ENCODE measurements around the gene NEDD4L.
A peak's percentile ranks its signal among the peaks of the same experiment; 100 is the strongest.
"Not testable (repeated sequence)": the region's sequence is repeated elsewhere in the genome, so short reads cannot be mapped to it uniquely, and the experiment has no call there.

Gene NEDD4L

DNA sequence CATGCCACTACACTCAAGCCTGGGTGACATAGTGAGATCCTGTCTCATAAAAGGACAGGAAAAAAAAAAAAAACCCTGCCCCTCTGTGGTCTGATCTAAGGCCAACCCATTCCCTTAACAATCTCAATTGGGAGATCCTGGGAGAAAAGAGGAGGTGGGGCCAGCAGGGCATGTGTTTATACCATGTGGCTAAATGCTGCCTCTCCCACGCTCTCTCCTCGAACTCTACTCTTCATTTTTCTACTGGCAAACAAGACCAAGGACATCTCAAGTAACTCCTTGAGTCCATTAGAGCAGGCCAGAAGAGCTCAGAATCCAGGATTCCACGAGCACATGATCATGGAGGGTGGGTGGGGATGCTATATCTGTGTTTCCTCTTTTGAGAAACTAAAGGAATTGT, 16.7 kb upstream of the NEDD4L start:
- DNase-seq, result no peak

DNA sequence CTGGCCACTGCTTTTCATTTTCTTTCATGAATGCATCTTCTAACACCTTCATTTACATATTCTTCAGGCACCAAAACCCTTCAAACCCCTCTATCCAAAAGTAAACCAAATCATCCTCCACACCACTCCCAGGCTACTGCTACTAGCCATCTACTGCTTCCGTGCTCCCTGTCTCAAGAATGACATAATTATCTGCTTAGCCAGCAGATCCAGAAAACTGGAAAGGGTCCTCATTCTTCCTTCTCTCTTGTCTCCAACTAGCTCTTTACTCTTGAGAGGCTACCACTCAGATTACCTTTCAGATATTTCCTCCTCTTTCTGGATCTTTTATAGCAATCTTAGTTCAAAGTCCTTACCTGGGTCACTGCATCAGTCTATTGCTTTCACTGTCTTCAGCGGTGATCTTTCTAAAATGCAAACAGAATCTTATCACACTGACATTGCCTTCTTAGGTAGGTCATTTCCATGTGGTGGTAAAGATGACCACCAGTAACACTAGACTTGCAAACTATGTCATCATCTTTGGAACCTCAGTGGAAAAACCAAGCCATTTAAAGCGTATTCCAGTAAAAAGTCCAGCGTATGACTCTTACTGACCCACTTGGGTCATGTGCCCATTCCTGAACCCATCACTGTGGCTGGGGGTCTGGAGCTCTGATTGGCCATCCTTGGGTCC, 15.8 kb upstream of the NEDD4L start:
- DNase-seq, result no peak

DNA sequence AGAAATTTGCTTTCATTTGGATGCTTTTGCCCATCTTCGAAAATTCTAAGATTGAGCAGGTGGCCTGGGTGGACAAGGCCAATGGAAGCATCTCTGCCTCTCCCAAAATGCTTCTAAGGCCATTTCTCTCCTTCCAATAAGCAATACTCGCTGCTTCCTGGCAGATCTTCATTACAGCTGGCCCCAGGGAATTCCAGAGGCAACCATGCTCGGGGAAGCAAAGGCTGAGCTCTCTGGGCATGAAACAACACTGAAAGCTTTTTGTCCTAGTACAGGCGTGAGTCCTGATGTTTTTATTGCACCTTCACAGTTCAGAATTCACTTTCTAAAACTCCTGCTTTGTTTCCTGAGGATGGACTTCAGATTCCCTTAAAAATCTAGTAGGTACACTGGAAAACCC, 11.8 kb upstream of the NEDD4L start:
- DNase-seq, result no peak

DNA sequence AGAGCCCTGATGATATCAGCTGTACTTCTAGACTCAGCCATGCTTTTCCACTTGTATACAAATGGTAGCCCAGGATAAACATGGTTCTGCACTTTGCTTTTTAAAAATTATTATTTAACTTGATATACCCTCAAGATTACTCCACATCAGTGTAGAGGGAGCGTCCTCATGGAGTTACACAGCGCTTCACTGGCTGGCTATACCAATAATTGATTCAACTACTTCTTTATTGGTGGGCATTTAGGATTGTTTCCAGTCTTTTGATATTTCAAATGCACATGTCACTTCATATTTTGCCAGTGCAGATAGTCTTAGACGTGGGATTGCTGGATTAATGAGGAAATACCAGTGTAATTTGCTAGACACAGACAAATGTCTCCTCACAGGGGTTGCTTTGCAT, 10.8 kb upstream of the NEDD4L start:
- DNase-seq, result no peak

DNA sequence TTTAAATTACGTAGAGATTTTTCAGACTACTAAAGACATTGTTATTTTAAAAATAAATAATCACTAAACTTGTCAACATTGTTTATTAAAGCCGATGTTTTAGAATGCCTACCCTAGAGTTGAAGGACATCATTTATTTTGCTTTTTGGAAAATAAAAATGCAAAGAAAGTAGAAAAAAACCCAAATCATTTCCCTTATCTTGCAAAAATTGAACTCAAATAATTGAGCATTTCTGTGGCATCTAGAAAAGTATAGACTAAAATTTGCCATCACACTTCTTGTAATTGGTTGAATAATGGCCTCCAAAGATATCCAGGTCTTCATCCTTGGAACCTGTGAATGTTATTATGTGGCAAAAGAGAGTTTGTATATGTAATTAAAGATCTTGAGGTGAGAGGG, 9.7 kb upstream of the NEDD4L start:
- no peak for DNase-seq

DNA sequence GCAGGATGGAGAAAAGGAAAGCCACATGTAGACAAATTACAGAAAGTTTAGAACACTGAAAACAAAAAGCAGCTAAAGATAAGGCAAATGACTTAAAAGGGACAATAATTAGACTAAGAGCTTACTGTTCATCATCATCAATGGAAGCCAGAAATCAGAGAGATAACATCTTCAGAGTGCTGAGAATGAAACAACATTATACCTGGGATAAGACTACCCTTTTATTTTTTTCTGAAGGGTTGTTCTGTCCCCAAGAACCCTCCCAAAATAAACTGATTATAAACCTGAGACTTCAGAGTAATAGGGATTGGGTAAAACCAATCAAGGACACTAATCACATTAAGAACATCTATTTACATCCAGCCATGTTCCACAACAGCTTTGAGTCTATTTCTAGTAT, 6.9 kb upstream of the NEDD4L start:
- no peak for DNase-seq

DNA sequence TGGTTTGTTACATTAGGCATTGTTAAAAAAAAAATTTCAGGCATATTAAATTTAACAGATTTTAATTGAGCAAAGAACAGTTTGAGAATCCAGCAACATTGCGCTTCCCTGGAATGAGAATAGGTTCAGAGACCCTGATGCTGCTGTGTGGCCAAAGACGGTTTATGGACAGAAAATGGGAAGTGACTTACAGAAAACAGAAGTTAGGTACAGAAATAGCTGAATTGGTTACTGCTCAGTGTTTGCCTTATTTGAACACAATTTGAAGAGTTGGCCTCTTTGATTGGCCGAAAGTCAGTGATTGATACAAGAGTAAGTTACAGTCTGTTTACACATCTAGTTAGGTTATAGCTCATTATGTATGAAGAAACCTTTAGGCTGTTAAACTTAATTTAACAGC, 6.0 kb upstream of the NEDD4L start:
- DNase-seq, result no peak

DNA sequence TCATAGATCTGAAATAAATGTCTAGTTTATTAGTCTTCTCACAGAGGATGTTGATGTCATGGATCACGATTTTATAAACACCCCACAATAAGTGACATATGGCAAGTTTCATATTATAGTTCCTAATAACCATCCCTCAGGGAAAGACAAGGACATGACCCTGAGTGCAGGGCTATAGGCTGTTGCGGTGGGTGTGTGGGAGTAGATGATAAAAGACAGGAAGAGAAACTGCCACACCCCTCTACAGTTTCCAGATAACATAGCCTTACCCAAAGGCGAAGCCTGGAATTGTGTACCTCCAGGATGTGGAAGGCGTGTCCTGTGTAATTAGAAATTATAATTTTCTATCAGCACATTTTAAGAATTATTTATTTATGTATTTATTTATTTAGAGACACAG, 2.4 kb upstream of the NEDD4L start:
- no peak for DNase-seq

DNA sequence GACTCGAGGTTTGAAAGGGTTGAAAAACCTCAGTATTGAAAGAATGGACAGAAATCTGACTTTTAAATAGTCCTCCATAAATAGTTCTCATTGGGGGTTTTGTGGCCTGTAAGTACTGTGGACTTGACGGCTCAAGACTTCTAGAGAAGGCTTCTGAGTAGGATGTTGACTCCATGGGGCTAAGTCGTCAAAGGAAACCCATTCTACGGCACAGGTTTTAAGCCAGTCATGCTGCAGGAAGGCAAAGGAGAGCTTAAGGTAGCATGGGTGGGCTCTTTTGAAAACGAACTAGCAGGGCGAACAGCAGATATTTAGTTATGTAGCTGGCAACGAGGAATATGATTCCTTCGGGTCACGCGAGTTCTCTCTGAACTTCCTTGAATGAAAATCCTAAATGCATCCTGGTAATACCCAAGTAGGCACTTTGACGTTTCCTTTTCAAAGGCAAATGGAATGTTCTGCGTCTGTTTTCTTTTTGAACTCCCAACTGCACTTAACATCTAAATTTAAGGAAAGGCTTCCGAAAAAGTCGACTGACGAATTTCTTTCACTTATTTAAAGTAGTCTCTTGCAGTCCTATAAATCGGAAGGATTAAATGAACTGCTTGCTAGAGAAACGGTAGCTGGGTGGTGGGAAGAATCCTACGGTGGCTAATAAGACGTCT, 1.1 kb upstream of the NEDD4L start:
- DNase-seq, result no peak

DNA sequence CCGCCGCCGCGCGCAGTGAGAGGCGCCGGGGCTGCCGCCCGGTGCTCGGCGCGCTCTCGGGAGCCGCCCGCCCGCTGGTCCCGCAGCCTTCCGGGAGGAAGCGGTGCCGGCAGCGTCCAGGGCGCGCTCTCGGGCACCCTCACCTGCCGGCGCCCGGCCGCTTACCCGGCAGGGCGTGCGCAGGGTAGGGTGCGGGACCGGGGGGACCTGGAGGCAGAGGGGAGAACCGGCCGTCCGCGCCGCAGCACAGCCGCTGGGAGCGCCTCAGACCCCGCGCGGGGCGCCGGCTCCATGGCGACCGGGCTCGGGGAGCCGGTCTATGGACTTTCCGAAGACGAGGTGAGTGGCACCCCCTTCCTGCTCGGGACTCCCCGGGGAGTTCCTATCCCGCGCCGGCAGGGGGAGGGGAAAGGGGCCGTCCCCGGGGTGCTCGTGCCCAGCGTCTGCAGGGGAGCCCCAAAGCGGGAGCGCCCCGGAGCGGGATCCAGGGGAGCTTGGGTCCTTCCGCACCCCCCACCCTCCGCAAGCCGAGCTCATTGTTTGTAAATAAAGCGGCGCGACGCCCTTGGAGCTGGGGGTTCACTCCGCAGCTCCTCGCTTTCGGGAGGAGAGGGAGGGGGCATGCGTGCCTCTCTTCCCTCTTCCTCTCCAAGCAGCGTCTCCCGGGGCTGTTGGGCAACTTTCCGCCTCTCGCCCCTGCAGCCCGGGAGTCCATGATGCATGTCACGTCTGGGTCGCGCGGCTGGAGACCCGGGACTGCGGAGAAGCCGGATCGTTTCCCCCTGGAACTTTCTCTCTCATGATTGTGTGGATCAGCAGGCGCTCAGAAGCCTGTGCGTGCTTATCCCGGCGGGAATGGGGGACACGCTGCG, 580 bp downstream of the NEDD4L start:
- DNase-seq, result peak; percentile 49

DNA sequence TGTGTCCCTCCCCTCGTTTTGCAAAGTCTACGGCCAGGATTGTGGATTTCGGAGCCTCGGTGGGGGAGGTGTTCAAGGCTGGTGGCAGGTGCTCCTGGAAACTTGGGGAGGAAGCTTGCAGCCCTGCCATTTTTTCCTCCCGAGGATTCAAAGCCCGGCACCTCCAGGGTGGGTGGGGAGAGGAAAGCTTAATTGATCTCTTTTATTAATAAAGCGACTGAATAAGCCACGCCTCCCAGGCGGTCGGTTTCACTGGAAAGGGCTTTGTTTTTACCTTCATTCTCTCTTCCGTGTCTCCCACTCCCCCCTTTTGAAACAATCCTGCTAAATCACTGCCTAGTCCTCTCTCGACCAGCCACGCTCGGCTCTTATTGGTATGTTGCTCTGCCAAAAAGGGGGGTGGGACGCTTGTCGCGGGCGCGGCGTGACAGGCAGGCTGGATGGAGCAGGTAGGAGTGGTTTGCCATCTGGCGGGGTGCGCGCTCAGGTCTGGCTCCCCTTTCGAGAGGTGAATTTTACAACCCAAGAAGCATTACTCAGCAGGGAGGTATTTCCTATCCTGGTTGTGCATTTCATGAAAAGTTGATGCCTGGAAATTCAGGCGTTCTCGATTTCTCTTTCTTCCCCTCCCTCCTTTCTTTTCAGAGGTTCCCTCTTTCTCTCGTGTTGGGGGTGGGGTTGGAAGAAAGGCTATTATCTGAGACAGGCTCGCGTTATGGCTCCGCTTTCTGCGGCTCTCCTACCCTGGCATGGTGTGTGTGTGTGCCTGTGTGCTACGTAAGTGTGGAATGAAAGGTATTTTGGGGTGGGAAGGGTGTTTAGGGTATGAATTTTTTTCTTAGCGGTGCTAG, 1.4 kb downstream of the NEDD4L start:
- DNase-seq, result no peak

DNA sequence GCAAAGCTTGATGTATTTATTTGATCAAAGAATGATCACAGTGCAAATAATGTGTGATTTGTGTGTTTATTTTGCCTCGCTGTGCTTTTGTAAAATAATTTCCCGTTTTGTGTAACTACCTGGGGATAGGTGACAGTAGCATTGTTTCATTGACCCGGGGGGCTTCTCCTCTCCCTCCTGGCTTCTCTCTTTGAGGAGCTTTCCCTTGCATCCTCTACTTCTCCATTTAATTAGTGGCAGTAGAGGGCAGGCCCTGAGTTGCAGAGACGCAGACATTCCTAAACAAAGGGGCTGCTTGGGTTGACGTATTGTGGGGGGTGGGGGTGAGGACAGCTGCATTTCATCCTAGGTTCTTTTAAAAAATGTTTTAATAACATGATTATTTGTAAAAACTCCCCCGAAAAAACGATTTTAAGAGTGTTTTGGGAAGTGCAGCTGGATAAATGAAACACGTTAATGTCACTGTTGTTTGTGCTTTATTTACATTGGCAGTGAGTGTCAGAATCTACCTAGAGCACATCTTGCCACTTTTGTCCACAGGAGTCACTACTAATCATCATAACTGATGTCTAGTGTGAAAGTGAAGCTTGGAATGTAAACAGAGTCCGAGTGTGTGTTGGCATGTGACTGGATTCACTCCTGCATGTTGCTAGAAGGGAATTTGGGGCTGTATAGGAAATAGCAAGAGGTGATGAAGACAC, 2.2 kb downstream of the NEDD4L start:
- no peak for DNase-seq

DNA sequence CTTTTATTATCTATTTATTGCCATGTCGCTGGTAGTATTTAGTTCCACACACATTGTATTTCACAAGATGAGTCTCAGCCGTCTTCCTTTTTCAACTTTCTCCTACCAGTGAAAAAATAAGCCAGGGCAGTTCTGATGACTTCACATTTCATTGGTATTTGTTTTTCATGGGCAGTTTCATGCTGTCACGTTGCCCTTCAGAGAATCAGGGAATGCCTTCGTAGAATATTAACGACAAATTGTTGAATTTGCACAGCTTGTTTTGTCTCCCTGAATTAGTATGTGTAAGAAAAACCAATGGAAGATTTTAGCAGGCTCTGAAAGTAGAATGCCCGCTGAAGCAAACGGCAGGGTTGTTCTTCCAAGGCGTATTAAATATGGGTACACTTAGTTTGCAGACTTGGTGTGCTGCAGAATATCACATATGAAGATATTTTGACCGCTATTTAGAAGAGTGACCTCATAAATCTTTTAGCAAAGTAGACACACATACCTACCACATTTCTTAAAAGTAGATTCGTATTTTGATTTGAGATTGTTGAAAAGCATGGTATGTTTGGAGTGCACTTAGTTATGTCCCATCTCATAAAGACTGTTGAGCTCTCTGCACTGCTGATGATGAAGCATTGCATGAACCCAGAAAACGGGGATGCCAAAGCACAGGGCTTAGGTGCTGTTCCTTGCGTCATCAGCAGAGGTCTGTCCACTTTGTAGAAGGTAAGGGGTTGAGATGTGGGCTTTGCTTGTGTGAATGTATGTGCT, 2.9 kb downstream of the NEDD4L start:
- DNase-seq, result no peak

DNA sequence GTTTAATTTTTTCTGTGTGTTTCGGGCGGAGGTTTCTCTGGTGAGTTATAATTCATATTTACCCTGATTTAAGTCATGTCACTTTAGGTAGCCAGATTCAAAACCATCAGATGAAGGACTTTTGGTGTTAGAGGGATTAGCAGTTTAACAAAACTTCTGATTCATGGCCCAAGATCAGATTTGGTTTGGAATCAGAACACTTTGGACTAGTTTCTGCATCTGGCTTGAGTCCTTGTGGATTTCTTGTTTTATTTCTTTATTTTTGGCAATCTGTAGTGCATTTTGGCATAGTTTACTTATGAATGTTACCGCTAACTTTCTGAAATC, 3.5 kb downstream of the NEDD4L start:
- DNase-seq, result no peak

DNA sequence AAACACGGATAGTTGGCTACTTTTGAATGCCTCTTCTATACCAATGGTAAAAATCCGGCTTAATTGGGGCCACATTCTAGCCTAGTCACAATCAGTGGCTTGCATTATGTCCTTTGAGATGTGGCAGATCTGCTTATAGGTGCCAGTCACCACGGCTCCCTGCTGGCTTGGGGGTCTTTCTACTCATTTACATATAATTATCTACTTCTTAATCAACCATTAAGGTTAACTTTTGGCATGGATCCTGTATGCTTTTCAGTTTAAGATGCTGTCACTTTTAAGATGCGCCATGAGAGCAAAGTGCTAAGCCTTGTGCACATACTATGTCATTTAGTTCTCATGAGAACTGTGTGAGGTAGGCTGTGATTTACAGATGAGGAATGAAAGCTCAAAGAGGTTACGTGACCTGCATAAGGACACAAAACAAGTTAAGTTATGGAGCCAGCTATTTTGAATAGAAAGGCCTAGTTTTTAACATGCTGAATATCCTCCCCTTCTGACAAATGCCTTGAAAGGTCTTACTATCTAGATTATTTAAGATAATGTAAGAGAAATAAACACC, 4.1 kb downstream of the NEDD4L start:
- DNase-seq, result no peak

DNA sequence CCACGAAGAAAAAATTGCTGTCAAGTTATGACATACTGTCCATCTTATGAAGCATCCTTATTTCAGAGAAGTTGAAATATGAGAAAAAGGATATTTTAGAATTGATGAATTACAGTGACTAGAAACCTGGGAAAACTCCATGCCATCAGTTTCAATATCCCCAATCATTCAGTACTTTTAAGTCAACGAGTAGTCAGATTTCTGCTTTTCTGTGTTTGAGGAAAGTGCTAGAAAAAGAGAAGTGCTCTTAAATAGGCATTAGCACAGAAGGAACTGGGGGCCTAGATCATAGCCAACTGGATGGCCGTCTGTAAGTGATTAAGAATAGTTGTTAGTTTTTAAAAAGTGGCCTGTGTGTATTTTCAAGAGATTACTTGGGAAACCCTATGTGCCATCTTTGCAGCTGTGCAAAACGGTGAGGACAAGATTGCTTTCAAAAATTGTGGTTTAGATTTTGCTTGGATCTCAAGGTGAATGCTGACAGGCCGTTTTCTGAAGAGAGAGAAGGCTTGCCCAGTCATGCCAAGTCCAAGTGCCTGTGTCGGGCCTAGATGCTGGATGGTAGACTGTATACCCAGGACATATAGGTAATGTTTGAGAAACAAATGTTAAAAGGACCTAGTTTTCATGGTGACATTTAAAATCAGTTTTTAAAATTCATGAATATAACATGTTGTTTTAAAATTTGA, 5.1 kb downstream of the NEDD4L start:
- no peak for DNase-seq

DNA sequence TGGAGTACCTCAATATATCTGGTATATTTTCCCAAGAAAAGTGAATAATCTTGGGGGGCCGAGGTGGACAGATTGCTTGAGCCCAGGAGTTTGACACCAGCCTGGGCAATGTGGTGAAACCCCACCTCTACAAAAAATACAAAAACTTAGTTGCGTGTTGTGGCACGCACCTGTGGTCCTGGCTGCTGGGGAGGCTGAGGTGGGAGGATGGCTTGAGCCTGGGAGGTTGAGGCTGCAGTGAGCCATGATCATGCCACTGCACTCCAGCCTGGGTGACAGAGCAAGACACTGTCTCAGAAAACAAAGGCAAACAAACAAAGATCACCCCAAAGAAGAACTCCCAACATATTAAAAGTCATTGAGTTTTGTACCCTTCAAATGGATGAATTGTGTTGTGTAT, 6.9 kb downstream of the NEDD4L start:
- not testable (repeated sequence) for DNase-seq

DNA sequence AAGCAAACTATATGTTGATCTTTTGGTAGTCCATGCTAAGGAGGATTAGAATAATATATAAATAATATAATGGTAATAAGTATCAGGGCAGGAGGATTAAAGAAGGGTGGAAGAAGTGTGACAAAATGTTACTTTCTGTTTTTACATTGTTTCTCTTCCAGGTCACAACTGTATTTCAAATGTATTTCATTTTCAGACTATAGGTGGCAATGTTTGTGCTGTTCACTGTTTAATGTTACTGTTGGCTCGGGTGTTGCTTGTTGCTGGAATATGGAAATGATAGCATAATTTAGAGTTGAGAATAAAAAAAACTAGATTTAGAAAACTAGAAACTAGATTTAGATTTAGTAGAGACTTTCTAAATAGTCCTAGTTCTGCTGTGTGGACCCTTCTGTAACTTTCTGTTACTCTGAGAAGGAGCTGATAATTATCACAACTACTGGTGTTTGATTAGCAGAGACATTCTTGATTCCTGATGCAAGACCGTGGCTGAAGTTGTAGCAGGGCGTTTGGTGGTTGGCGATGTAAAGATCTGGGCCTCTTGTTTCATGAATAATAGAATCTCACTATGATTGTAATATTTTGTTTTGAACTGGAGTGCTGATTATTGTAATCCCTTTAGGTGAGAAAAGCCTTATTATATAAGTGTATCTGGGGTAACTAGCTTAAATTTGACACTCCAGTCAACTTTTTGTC, 7.9 kb downstream of the NEDD4L start:
- peak; percentile 31 for DNase-seq

DNA sequence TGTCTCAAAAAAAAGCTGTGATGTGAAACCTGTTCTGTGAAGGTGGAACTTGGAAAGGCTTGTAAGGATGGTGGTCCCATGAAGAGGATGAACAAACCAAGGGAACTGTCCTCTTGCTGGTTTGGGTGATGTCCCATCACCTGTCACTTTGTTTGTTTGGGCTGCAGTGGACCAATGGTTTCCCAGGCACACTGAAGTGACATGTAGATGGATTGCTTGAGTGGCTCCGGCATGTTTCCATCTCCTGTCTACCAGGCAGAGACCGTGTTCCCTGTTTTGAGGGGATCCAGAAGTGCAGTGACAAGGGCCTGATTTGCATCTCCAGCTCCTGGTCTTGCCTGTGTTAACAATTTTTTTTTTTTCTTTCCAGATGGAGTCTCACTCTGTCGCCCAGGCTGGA, 8.9 kb downstream of the NEDD4L start:
- no peak for DNase-seq
